Measurements from ENCODE around the gene RHOG. TPM values are rescaled to one million over a fixed set of nuclear protein-coding genes. Genes with fewer than 3 reads are reported as not detected.
A peak's percentile ranks its signal among the peaks of the same experiment; 100 is the strongest.

RHOG gene
- polyA plus RNA-seq, 2 donors = 48.0 to 79.0 TPM

GRCh38 chr11:3853545-3853842 is 12.7 kb upstream of the RHOG start:
- no peaks in the 10 kb centered on the region for H3K27me3 ChIP-seq (ENCODE audit: control insufficient read depth in 1 of 2, insufficient read depth in 2 of 2, low read length in 2 of 2)
- no peaks in the 10 kb centered on the region for H3K9me3 ChIP-seq (ENCODE audit: control insufficient read depth in 2 of 2, insufficient read depth in 1 of 2, low read depth in 1 of 2, low read length in 1 of 2)
- peak overlapping the region; percentile 88 to 95 for H3K27ac ChIP-seq (ENCODE audit: low read depth in 2 of 2, low read length in 1 of 2)
- no peak overlapping the region for H3K4me3 ChIP-seq (ENCODE audit: low read depth in 1 of 2, low read length in 2 of 2)
- peaks cover 2 to 4% of the 10 kb centered on the region in 2 donors for H3K4me1 ChIP-seq (ENCODE audit: control insufficient read depth in 2 of 2, insufficient read depth in 2 of 2, low read length in 1 of 2)
- no peaks in the 10 kb centered on the region for H3K36me3 ChIP-seq (ENCODE audit: control insufficient read depth in 2 of 2, insufficient read depth in 2 of 2, low read length in 1 of 2)
- 75 to 94% methylated on average over 1 of the region's 1 CpG for WGBS, 2 donors

- Histone ChIP-seq H3K27me3 (ENCODE audit: control insufficient read depth in 1 of 2, insufficient read depth in 2 of 2, low read length in 2 of 2) (no peaks in the 10 kb centered on the region), H3K27ac (ENCODE audit: low read depth in 2 of 2, low read length in 1 of 2) (no peak overlapping the region), H3K4me3 (ENCODE audit: low read depth in 1 of 2, low read length in 2 of 2) (no peak overlapping the region), H3K4me1 (ENCODE audit: control insufficient read depth in 2 of 2, insufficient read depth in 2 of 2, low read length in 1 of 2) (peaks cover 0 to 1% of the 10 kb centered on the region in 2 donors), H3K9me3 (ENCODE audit: control insufficient read depth in 2 of 2, insufficient read depth in 1 of 2, low read depth in 1 of 2, low read length in 1 of 2) (no peaks in the 10 kb centered on the region), H3K36me3 (ENCODE audit: control insufficient read depth in 2 of 2, insufficient read depth in 2 of 2, low read length in 1 of 2) (no peaks in the 10 kb centered on the region)
- 67% methylated on average over 10 of the region's 10 CpGs for WGBS, 2 donors
Measured at GRCh38 chr11:3849297-3849874, 8.6 kb upstream of the RHOG start.

GRCh38 chr11:3845670-3846069 is 4.9 kb upstream of the RHOG start:
- WGBS, 2 donors = 76 to 89% methylated on average over 3 of the region's 3 CpGs

GRCh38 chr11:3845246-3845645 is 4.5 kb upstream of the RHOG start:
- WGBS, 2 donors = 76 to 86% methylated on average over 1 of the region's 1 CpG
- no peak overlapping the region for H3K4me3 ChIP-seq (ENCODE audit: low read depth in 1 of 2, low read length in 2 of 2)

More at GRCh38 chr11:3845670-3846069, 4.9 kb upstream of the RHOG start:
- Histone ChIP-seq H3K27ac (ENCODE audit: low read depth in 2 of 2, low read length in 1 of 2) (no peak overlapping the region), H3K36me3 (ENCODE audit: control insufficient read depth in 2 of 2, insufficient read depth in 2 of 2, low read length in 1 of 2) (no peaks in the 10 kb centered on the region), H3K27me3 (ENCODE audit: control insufficient read depth in 1 of 2, insufficient read depth in 2 of 2, low read length in 2 of 2) (no peaks in the 10 kb centered on the region), H3K4me3 (ENCODE audit: low read depth in 1 of 2, low read length in 2 of 2) (no peak overlapping the region), H3K9me3 (ENCODE audit: control insufficient read depth in 2 of 2, insufficient read depth in 1 of 2, low read depth in 1 of 2, low read length in 1 of 2) (no peaks in the 10 kb centered on the region), H3K4me1 (ENCODE audit: control insufficient read depth in 2 of 2, insufficient read depth in 2 of 2, low read length in 1 of 2) (no peaks in the 10 kb centered on the region)

GRCh38 chr11:3843326-3843725 is 2.6 kb upstream of the RHOG start:
- H3K36me3 ChIP-seq (ENCODE audit: control insufficient read depth in 2 of 2, insufficient read depth in 2 of 2, low read length in 1 of 2) = no peaks in the 10 kb centered on the region
- 87 to 91% methylated on average over 3 of the region's 3 CpGs for WGBS, 2 donors
- H3K4me3 ChIP-seq (ENCODE audit: low read depth in 1 of 2, low read length in 2 of 2) = no peak overlapping the region
- H3K9me3 ChIP-seq (ENCODE audit: control insufficient read depth in 2 of 2, insufficient read depth in 1 of 2, low read depth in 1 of 2, low read length in 1 of 2) = no peaks in the 10 kb centered on the region
- no peak overlapping the region for H3K27ac ChIP-seq (ENCODE audit: low read depth in 2 of 2, low read length in 1 of 2)
- peaks cover 0 to 9% of the 10 kb centered on the region in 2 donors for H3K4me1 ChIP-seq (ENCODE audit: control insufficient read depth in 2 of 2, insufficient read depth in 2 of 2, low read length in 1 of 2)
- no peaks in the 10 kb centered on the region for H3K27me3 ChIP-seq (ENCODE audit: control insufficient read depth in 1 of 2, insufficient read depth in 2 of 2, low read length in 2 of 2)

More at GRCh38 chr11:3845246-3845645, 4.5 kb upstream of the RHOG start:
- no peaks in the 10 kb centered on the region for H3K36me3 ChIP-seq (ENCODE audit: control insufficient read depth in 2 of 2, insufficient read depth in 2 of 2, low read length in 1 of 2)
- no peaks in the 10 kb centered on the region for H3K4me1 ChIP-seq (ENCODE audit: control insufficient read depth in 2 of 2, insufficient read depth in 2 of 2, low read length in 1 of 2)
- H3K27me3 ChIP-seq (ENCODE audit: control insufficient read depth in 1 of 2, insufficient read depth in 2 of 2, low read length in 2 of 2) = no peaks in the 10 kb centered on the region
- no peaks in the 10 kb centered on the region for H3K9me3 ChIP-seq (ENCODE audit: control insufficient read depth in 2 of 2, insufficient read depth in 1 of 2, low read depth in 1 of 2, low read length in 1 of 2)
- no peak overlapping the region for H3K27ac ChIP-seq (ENCODE audit: low read depth in 2 of 2, low read length in 1 of 2)

- peak overlapping the region; percentile 97 for H3K27ac ChIP-seq (ENCODE audit: low read depth in 2 of 2, low read length in 1 of 2)
- no peaks in the 10 kb centered on the region for H3K36me3 ChIP-seq (ENCODE audit: control insufficient read depth in 2 of 2, insufficient read depth in 2 of 2, low read length in 1 of 2)
- WGBS, 2 donors = 23 to 27% methylated on average over 36 to 44 of the region's 44 CpGs
- no peaks in the 10 kb centered on the region for H3K9me3 ChIP-seq (ENCODE audit: control insufficient read depth in 2 of 2, insufficient read depth in 1 of 2, low read depth in 1 of 2, low read length in 1 of 2)
- H3K4me1 ChIP-seq (ENCODE audit: control insufficient read depth in 2 of 2, insufficient read depth in 2 of 2, low read length in 1 of 2) = peaks cover 0 to 9% of the 10 kb centered on the region in 2 donors
- H3K4me3 ChIP-seq (ENCODE audit: low read depth in 1 of 2, low read length in 2 of 2) = peak overlapping the region; percentile 48 to 68
- no peaks in the 10 kb centered on the region for H3K27me3 ChIP-seq (ENCODE audit: control insufficient read depth in 1 of 2, insufficient read depth in 2 of 2, low read length in 2 of 2)
Measured at GRCh38 chr11:3841426-3842350, 929 bp upstream of the RHOG start.

GRCh38 chr11:3840004-3840869 is 522 bp downstream of the RHOG start:
- H3K36me3 ChIP-seq (ENCODE audit: control insufficient read depth in 2 of 2, insufficient read depth in 2 of 2, low read length in 1 of 2) = no peaks in the 10 kb centered on the region
- no peaks in the 10 kb centered on the region for H3K27me3 ChIP-seq (ENCODE audit: control insufficient read depth in 1 of 2, insufficient read depth in 2 of 2, low read length in 2 of 2)
- peak overlapping the region; percentile 92 to 97 for H3K27ac ChIP-seq (ENCODE audit: low read depth in 2 of 2, low read length in 1 of 2)
- peak overlapping the region; percentile 68 to 74 for H3K4me3 ChIP-seq (ENCODE audit: low read depth in 1 of 2, low read length in 2 of 2)
- peaks cover 2 to 11% of the 10 kb centered on the region in 2 donors for H3K4me1 ChIP-seq (ENCODE audit: control insufficient read depth in 2 of 2, insufficient read depth in 2 of 2, low read length in 1 of 2)
- no peaks in the 10 kb centered on the region for H3K9me3 ChIP-seq (ENCODE audit: control insufficient read depth in 2 of 2, insufficient read depth in 1 of 2, low read depth in 1 of 2, low read length in 1 of 2)
- 1% methylated on average over 46 of the region's 46 CpGs for WGBS, 2 donors

- Histone ChIP-seq H3K36me3 (ENCODE audit: control insufficient read depth in 2 of 2, insufficient read depth in 2 of 2, low read length in 1 of 2) (peaks cover 0 to under 1% of the 10 kb centered on the region in 2 donors), H3K4me1 (ENCODE audit: control insufficient read depth in 2 of 2, insufficient read depth in 2 of 2, low read length in 1 of 2) (peaks cover 2 to 20% of the 10 kb centered on the region in 2 donors), H3K9me3 (ENCODE audit: control insufficient read depth in 2 of 2, insufficient read depth in 1 of 2, low read depth in 1 of 2, low read length in 1 of 2) (no peaks in the 10 kb centered on the region), H3K4me3 (ENCODE audit: low read depth in 1 of 2, low read length in 2 of 2) (no peak overlapping the region), H3K27ac (ENCODE audit: low read depth in 2 of 2, low read length in 1 of 2) (peak overlapping the region; percentile 11 to 18), H3K27me3 (ENCODE audit: control insufficient read depth in 1 of 2, insufficient read depth in 2 of 2, low read length in 2 of 2) (no peaks in the 10 kb centered on the region)
- 73 to 85% methylated on average over 2 of the region's 2 CpGs for WGBS, 2 donors
Measured at GRCh38 chr11:3838504-3838903, 2.3 kb downstream of the RHOG start.

GRCh38 chr11:3837793-3838192 is 3.0 kb downstream of the RHOG start:
- Histone ChIP-seq H3K27me3 (ENCODE audit: control insufficient read depth in 1 of 2, insufficient read depth in 2 of 2, low read length in 2 of 2) (no peaks in the 10 kb centered on the region), H3K4me3 (ENCODE audit: low read depth in 1 of 2, low read length in 2 of 2) (no peak overlapping the region), H3K27ac (ENCODE audit: low read depth in 2 of 2, low read length in 1 of 2) (peak overlapping the region in 1 of 2 donors; percentile 16), H3K4me1 (ENCODE audit: control insufficient read depth in 2 of 2, insufficient read depth in 2 of 2, low read length in 1 of 2) (peaks cover 2 to 20% of the 10 kb centered on the region in 2 donors), H3K36me3 (ENCODE audit: control insufficient read depth in 2 of 2, insufficient read depth in 2 of 2, low read length in 1 of 2) (peaks cover 0 to 3% of the 10 kb centered on the region in 2 donors), H3K9me3 (ENCODE audit: control insufficient read depth in 2 of 2, insufficient read depth in 1 of 2, low read depth in 1 of 2, low read length in 1 of 2) (no peaks in the 10 kb centered on the region)
- 67 to 69% methylated on average over 1 of the region's 1 CpG for WGBS, 2 donors
